ENCODE measurements around the gene TCEANC.

DNA sequence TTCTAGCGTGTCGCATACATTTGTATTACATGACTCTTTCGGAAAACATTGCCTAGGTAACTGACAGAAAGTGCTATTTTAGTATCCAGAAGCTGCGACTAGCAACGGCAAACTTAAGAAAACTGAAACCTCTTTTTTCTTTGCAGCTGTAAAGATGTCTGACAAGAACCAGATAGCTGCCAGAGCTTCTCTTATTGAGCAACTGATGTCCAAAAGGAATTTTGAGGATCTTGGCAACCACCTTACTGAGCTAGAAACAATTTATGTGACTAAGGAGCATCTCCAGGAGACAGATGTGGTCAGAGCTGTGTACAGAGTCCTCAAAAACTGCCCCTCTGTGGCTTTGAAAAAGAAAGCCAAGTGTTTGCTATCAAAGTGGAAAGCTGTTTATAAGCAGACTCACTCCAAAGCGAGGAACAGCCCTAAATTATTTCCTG is 9.4 kb downstream of the TCEANC start:
- TF ChIP-seq, protein P1, sequence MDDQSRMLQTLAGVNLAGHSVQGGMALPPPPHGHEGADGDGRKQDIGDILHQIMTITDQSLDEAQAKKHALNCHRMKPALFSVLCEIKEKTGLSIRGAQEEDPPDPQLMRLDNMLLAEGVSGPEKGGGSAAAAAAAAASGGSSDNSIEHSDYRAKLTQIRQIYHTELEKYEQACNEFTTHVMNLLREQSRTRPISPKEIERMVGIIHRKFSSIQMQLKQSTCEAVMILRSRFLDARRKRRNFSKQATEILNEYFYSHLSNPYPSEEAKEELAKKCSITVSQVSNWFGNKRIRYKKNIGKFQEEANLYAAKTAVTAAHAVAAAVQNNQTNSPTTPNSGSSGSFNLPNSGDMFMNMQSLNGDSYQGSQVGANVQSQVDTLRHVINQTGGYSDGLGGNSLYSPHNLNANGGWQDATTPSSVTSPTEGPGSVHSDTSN (IDR thresholded peaks at IDR 0.05): no peak
- TF ChIP-seq SMC3 (IDR thresholded peaks at IDR 0.05) (no peak), RAD21 (conservative IDR thresholded peaks at IDR 0.05 in 1 of 2, IDR thresholded peaks at IDR 0.05 in 1 of 2) (no peak), ESRRA (IDR thresholded peaks at IDR 0.05; ENCODE audit: borderline replicate concordance, low read length) (no peak)
- TF ChIP-seq, protein P2, sequence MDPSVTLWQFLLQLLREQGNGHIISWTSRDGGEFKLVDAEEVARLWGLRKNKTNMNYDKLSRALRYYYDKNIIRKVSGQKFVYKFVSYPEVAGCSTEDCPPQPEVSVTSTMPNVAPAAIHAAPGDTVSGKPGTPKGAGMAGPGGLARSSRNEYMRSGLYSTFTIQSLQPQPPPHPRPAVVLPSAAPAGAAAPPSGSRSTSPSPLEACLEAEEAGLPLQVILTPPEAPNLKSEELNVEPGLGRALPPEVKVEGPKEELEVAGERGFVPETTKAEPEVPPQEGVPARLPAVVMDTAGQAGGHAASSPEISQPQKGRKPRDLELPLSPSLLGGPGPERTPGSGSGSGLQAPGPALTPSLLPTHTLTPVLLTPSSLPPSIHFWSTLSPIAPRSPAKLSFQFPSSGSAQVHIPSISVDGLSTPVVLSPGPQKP (IDR thresholded peaks at IDR 0.05; ENCODE audit: low read depth, low read length): no peak

Measured in A549 (cell line).